ENCODE results near the gene IL9R.
"Not testable (repeated sequence)": the region's sequence is repeated elsewhere in the genome, so short reads cannot be mapped to it uniquely, and the experiment has no call there.

IL9R gene

GRCh38 chrX:156029296-156029695 lies 31.8 kb downstream of the IL9R start:
- H3K4me3 ChIP-seq (ENCODE audit: low read depth, low read length), result not testable (repeated sequence)

GRCh38 chrX:156029707-156030442 lies 32.4 kb downstream of the IL9R start:
- H3K4me3 ChIP-seq (ENCODE audit: low read depth, low read length), result not testable (repeated sequence)

- H3K4me3 ChIP-seq (ENCODE audit: low read depth, low read length), result peak overlapping the region; percentile 14
Measured at GRCh38 chrX:156030474-156030873, 33.0 kb downstream of the IL9R start.

Measured in GM12875 (cell line).